Measurements from ENCODE around the gene MDFIC.

The MDFIC gene

DNA sequence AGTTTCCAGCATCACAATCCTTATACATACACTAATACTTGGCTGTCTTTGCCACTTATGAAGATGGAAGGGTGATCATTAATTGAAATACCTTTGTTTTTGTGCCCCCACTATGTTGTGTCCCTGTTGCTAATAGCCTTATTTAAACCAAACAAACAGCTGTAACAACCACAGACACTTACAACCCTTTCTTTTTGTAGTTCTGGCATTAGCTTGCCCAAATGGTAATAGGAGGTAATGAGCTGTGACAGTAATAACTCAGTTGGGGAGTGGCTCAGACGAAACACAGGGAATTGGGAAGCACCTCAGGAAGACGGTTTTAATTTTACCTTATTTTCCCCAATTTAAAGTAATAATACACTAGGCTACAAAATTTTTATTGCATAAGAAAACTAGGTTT, 83.4 kb downstream of the MDFIC start:
- DNase-seq, result no peak

DNA sequence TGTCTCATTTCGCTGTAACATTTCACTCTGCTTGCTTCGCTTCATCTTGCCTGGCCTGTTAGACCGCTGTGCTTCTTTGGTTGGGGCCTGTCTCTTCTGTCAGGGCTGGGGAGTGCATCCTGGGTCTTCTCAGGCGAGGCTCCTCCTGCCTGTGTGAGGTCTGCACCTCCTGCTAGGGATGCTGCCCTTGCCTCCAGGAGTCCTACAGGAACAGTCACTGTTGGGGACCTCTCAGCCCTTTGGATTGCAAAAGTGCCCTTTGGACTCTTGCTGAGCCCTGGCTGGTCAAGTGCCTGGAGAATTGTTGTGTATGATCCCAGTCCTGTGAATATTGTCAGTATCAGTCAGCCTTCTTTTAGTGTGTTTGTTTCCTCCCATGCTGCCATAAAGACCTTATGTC, 84.1 kb downstream of the MDFIC start:
- no peak for DNase-seq

DNA sequence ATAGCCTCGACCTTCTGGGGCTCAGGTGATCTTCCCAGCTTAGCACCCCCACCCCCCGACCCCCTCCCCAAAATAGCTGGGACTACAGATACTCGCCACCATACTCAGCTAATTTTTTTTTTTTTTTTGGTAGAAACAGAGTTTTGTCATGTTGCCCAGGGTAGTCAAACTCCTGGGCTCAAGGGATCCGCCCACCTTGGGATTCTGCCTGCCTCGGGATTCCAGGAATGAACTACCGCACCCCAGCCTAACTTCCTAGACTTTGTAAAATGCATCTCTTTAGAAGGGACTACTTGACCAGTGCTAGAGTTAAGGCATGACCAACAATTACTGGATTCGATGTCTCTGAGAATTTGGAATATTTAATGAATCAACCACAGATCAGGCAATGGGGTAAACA, 85.9 kb downstream of the MDFIC start:
- no peak for DNase-seq

DNA sequence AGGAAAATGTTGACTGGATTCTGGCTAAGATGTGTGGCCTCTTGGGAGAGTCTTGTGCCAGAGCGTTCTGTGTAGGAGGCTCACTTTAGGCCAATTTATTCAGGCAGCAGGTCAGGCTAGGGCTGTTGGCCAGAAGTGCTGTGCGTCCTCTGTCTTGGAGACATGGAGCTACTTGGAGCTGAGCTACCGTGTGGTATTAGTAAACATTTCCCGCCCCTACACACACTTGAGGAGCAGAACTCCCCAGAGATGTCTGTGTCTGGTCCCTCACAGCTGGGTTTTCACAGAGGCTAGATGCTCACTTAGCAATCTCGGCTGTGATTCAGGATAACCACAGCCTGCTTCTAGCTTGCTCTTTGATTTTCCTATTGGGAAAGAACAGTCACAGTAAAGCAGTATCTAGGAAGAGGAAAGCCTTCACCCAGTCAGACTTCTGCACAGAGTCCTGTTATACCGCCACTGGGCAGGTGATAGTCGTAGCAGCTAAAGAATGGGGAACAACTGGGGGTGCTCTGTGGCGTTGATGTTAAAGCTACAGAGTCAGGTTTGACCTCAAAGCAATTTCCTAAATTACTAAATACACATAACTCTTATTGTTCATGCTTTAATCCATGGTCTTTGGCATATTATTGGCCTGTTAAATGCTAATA, 86.7 kb downstream of the MDFIC start:
- no peak for DNase-seq

DNA sequence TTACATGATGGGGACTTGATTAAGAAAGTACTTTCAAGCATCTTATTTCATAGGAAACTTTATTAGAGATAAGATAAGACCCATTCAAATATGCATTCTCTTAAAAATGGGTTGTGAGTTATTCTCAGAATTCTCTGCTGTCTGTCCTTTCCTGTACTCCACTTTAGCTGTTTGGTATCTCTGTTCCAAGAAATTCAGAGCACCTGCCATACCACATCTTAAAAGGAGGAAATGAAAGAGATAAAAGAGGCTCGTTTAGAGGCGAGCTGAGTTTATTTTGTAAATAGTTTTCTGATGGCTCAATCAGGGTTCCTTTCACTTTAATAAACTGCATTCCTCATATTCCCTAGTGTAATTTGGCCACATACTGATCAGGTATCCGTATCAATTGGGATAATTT, 87.2 kb downstream of the MDFIC start:
- DNase-seq, result peak; percentile 30

DNA sequence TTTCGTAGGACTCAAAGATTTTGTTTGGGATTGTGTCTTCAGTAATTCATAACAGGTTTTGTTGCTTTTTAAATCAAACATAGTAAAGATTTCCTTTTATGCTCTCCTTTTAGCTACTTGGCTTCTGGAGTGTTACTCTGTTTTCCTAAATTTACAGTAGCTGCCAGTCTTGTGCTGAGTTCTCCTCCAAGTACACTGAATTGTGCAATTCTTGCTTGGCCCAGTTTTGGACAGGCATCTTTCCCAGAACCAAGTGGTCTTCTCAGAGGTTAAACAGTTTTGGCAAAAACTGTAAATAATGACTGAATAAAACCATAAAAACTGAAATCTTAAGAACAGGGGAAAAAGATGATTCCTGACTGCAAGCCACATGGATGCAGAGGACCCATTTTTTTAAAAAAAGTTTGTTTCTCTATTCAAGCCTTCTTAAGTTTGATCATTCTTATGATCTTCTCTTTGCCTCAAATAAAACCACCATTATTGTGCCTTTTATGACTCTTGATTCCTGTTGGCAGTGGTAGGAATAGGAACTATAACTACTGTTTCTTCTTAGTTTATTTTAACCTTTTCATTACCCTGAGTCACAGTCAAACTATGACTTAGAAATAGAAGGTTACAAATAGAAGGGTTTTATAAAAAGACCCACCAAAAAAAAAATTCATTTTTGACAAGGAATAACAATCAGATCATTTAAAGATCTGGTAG, 88.0 kb downstream of the MDFIC start:
- no peak for DNase-seq

DNA sequence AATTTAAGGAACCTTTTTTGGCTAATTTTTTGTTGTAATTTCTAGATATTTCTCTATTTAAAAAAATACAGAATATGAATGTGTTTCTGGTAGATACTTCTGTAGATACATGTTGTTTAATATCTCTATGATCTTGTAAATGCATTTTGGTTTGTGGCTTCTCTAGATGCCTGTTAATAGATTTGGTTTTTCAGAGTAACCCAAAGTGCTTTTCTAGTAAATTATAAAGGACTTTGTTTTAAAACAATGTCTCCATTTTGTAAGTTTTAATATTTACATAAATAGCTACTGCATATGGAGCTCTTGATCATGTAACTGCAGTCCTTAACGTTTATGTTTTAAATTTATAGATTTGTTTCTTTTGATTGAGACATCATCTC, 88.5 kb downstream of the MDFIC start:
- DNase-seq, result no peak

DNA sequence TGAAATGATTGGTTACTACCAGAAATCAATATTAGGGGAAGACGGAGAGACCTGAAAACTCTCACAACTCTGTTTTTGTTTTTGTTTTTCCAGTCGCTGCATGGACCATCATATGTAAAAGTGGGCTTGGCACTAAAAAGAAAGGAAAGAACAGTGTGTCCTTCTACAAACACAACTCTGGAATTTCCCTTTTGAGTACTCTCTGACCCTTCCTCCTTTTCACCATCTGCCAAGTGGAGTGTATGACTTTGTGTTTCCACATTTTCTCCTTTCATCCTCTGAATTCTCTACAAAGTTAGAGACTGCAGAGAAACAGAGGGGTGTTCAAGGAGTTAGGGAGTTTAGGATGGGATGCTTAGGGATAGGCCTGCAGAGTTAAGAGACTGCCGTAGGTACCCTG, 92.0 kb downstream of the MDFIC start:
- no peak for DNase-seq

DNA sequence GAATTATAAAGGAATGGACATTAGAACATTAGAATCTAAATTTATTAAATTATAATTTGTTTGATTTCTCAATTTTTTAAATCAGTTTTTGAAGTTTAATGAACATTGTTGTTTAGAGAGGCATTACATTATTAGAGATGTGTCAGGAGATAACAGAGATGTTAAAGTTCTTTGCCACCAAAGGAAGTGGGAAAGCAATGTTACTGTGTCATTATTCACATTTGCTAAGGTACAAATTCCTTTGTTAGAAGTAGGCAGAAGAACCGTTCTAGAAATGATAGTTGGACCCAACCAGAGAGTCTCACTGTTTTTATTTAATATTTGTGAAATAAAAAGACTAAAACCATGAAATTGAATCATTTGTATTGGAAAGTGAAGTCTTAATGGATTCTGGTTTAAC, 92.9 kb downstream of the MDFIC start:
- DNase-seq, result no peak

DNA sequence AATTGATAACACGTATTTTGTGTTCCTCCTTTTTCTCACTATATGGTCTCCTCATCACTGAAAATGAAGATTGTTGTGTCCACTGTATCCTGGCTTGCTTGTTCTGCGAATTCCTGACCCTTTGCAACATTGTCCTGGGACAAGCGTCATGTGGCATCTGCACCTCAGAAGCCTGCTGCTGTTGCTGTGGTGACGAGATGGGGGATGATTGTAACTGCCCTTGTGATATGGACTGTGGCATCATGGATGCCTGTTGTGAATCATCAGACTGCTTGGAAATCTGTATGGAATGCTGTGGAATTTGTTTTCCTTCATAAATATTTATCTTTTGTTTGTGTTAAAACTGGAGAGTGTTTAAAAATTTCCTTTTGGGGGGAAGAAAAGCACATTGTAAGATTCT, 93.7 kb downstream of the MDFIC start:
- DNase-seq, result no peak

DNA sequence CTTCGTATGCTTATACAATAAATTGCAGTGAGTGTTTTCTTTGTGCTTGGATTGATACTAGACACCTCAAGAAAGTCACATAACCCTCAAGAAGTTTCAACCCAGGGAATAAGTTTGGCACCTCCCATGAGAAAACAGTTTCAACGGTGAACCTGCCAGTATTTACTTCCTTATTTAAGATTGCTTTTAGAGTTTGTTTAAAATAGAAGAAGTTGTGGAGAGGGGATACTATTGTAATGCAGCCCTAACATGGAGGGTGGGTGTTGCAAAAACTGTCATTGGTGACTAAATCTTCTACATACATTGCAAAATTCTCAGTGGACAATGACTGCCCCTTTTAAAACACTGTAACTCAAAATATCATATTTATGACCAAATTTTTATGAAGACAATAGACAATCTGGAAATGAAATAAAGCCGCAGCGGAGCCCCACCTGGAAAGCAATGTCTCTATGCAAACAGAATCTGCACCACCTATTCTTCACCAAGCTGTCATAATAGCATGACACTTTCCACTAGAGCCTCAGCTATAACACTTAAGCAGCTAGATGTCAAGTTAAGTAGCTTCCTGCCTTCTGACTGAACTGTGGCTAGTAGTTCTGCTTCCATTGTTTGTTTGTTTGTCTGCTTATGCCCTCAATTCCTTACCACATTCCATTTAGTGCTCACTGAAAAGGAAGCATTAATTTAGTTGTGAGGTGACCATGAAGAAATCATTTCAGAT, 98.2 kb downstream of the MDFIC start:
- no peak for DNase-seq

DNA sequence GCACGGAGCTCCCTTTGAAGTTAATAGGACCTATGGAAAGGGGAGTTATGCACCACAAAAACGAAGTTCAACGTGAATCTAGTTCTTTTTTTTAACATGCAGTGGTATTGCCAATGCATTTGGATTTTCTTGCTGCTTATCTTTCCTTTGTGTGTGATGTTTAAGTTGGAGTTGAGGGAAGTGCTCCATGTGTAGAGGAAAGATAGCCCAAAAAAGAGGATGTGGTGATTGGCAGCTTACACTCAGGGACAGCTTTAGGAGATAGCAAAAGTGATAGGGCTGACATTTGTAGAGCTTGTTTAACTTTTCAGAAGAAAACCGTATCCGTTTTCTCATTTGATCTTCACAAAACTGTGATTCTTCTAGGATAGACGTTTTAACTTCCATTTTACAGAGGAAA, 101.3 kb downstream of the MDFIC start:
- no peak for DNase-seq

DNA sequence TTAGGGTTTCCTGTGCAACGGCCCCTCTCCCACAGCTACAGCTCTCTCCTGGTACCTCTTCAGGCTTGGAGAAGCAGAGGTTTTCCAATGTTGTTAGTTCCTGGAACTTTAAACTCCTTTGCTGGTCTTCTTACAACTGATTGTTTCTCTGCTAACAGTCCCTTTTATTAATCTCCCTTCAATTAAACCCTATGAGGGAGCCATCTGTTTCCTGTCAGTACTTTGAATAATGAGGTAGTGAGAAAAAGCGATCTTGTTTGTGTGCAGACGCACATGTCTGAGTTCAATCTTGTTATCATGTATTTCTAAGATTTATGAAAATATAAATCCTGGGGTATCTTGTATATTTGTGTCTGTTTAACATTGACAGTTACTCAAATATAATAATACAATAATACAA, 102.4 kb downstream of the MDFIC start:
- no peak for DNase-seq

DNA sequence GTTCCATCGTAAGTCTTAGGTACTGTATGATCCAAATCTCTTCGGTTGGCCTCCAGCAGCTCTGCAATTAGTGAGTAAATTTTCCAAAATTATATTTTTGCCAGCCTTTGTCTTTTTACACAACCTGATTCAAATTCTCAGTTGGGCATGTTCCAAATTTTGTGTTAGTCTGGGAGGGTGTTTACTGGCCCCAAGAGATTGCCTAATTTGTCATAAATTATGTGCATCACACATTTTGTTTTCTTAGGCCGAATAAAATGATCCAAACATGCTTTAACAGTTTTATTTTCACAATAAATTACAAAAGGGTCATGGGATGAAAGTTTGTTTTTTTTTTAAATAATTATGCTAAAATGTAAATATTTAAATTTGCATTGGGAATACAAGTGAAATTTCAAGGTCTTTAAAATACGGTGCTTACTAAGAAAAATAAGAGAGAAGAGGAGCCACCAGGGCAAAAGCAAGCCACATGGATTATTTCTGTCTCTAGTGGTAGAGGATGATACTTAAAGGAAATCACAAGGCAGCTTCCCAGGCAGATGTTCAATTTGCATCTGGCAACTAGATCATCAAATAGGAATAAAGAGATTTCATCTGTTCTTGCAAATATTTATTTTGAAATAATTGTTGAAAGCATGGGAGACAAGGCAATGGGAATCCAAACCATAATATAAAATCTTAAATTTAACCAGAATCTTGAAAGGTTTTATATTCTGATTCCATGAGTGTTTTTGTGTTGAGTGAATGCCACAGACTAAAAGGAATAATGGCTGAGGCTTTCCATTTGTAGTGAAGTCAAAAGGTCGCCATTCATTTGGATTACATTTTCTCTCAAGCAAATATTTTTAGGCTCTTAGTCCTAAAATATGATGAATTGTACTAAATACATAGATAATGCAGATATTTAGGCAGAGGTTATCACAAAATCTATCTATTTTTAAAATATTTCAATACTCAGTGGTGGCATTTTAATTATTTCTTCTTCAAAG, 111.1 kb downstream of the MDFIC start:
- DNase-seq, result no peak

DNA sequence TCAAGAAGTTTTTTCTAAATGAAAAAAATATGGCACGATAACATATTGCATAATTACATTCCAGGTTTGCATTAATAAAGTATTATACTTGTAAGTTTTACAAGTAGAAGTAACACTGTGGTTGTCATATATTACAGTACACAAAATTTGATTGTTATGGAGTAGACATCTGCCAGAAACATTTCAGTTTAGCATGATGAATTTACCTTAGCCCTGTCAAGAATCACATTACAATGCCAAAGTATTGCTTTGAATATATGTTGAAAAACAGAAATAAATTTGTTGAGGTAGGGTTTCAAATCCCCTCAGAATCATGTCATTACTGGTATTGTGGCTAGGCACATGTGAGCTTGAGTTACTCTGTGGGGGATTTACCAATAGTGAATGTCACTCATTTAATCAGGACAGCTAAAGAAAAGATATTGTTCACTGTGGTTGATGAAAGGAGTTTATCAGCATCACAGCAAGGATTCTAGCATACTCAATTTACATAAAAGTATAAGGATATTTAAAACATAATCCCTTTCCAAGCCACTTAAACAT, 112.1 kb downstream of the MDFIC start:
- DNase-seq, result no peak

DNA sequence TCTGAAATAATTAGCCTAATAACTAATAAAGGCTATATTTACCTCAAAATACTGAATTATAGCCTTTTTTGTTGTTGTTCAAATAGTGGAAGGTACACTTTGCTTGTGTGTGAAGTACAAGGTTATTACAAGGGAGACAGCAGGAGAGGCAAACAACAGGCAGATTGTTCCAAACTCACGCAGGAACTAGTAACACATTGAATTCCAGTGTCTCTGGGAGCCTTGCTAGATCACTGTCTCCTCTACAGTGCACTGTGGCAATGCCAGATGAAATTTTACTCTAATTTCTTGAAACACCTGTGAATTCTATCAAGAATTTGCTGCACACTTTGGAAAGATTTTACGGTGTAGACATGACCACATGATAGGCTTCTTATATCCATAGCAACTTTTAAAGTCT, 112.6 kb downstream of the MDFIC start:
- no peak for DNase-seq

DNA sequence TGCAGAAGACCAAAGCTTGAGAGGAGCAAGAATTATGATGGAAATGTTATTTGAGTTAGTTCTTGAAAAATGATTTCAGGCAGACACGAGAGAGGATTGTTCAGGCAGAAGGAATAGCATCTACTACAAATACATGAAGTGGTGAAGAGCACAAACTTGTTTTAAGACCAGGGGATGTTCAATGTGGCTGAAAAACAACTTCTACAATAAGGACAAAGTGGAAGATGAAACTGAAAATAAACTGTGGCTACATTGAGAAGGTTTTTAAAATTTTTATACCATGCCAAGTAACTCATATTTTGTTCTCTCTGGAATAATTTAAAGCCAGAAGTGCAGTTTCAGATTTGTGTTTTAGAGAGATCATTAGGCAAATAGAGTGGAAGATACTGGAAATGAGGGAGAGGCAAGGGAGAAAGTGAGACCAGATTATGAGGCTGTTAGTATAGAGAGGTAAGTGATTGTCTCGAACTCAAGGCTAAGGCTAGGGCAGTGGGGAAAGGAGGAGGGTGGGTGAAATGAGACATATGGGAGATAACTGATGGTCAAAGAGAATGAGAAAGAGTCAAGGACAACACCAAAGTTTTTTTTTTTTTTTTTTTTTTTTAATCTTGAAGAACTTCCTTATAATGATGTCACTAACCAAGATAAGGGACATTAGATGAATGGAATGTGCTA, 115.4 kb downstream of the MDFIC start:
- DNase-seq, result no peak

DNA sequence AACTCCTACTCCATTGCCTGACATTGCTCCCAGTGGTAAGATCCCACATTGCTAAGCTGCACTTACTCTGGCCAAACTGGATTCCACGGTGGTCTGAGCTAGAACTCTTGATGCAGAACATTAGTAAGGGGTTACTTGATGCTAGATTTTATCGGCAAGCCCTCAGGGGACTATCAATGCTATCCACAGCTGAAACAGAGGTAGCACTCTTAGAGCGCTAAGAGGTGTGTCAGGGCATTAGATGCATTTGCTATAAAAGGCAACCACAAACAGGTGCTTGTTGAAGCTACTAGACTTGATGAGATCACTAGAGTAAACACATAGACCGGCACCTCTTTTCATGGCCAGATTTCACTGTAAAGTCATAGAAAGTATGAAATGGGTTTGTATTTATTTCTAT, 116.3 kb downstream of the MDFIC start:
- no peak for DNase-seq

DNA sequence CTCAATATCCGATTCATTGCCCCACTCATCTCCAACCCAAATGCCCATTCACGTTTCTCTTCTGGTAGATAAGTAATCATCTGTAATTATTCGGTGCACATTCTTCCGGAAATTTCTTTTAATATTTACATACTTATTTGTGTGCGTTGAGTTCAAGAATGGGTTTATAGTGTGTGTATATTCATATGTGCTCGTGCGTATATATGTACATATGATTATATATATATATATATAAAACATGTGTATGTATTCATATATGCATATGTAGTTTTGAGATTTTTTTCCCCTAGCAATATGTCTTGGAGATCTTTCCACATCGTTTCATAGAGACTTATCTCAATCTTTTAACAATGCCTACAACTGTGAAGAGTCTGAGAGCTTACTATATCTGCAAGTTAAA, 118.2 kb downstream of the MDFIC start:
- DNase-seq, result no peak

DNA sequence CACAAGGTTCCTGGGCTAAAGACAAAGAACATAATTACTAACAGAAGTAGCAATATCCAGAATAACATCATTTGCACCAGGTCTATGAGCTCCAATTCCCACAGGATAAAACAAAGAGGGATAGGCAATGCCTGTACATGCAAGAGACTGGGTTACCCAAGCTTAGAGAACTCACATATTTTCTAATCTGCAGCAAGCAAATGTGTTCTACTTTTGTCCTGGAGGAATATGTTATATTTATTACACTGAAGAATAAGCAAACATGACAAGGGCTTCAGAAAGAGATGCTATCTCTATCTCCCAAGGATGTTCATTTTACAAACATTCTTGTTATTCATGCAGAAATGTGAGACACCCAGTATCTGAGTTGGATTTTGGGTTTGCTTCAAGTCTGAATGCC, 118.6 kb downstream of the MDFIC start:
- no peak for DNase-seq

DNA sequence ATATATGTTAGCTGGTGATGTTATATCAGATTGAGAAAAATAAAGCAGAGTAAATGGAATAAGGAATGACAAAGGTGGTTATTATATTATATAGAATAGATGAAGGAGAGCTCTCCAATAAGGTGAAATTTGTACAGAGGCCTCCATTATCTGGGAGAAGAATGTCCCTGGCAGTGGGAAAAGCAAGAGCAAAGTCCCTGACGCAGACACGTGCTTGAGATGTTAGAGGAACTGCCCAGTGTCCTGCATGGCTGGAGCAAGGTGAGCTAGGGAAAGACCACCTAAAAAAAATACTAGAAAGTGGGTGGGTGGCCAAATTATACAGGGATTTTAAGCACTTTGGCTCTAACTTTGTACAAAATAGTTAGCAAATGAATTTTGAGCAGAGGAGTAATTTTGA, 120.7 kb downstream of the MDFIC start:
- no peak for DNase-seq

DNA sequence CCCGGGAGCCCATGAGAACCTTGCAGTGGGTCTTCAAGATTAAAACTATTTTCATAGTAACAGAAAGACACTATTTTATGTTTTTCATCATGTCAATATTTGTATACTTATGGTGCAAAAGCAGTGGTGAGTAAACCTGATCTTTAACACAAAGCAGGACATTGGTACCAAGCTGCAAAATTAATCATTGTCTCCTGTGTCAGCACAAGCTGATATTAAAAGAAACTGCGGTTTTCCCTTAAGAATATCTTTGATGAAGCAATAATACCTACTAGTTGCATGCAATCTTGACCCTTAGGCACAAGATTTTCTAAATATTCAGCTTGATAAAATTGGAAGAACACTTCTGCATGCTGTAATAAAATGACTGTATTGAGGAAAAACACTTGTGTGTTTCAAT, 121.7 kb downstream of the MDFIC start:
- DNase-seq, result no peak
